ENCODE data around the gene HES7.
A peak's percentile ranks its signal among the peaks of the same experiment; 100 is the strongest.
"Not testable (repeated sequence)": the region's sequence is repeated elsewhere in the genome, so short reads cannot be mapped to it uniquely, and the experiment has no call there.

HES7 gene

DNA sequence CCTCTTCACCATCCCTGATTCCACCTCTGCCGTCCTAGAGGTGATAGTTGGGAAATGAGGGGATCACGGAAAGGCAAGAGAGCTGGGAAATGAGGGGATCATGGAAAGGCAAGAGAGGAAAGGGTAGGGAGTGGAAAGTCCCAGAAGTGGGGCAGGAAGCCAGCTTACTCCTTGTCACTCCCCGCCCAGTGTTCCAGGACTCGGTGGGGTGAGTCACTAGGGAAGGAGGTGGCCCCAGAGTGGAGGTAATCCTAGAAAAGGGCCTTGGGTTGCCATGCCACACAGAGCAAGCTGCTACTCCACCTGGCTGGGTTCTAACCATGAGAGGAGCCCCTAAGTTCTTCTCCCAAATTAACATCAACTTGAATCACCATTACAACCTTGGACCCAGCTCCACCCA is 20.4 kb downstream of the HES7 start:
- FAIRE-seq = no peak
- DNase-seq (ENCODE audit: low spot score) = no peak

DNA sequence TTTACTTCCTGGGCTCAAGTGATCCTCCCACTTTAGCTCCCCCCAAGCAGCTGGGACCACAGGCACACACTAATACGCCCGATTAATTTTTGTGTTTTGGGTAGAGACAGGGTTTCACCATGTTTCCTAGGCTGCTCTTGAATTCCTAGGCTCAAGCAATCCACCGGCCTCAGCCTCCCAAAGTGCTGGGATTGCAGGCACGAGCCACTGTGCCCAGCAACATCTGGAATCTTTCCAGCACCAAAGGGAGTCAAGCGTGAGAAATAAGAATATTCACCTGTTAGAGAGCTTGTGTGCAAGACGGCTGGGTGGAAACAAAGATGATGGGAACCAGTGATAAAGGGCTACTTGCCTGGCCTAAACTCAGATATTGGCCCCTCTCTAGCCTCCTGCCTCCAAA is 22.2 kb downstream of the HES7 start:
- DNase-seq (ENCODE audit: low spot score) (no peak), FAIRE-seq (no peak)

DNA sequence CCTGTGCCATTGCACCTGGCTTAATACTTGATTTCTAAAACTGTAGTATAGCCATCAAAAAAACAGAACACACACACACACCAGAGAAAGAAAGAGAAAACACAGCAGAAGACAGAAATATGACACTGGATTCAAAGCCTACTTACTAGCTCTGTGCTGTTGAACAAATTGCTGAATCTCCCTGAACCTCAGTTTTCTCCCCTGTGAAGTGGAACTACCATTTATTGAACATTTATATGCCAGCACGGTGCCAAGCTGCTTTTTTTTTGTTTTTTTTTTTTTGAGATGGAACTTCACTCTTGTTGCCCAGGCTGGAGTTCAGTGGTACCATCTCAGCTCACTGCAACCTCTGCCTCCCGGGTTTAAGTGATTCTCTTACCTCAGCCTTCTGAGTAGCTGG is 23.1 kb downstream of the HES7 start:
- FAIRE-seq (no peak), DNase-seq (ENCODE audit: low spot score) (no peak)

DNA sequence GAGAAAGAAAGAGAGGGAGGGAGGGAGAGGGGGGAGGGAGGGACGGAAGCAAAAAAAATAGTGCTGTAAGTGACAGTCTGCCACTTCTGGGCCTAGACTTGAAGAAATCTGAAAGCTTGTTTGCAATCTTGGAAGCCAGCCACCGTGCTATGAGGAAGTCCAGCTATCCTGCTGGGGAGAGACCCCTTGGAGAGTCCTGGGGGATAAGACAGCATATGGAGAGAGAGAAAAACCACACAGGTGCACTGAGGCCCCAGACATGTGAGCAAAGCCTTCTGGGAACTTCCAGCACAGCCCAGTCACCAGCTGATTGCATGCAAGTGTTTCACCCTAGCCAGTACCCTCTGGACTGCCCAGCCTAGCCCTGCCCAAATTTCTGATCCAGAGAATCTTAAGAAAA is 23.8 kb downstream of the HES7 start:
- DNase-seq (ENCODE audit: low spot score) = no peak
- FAIRE-seq = no peak

DNA sequence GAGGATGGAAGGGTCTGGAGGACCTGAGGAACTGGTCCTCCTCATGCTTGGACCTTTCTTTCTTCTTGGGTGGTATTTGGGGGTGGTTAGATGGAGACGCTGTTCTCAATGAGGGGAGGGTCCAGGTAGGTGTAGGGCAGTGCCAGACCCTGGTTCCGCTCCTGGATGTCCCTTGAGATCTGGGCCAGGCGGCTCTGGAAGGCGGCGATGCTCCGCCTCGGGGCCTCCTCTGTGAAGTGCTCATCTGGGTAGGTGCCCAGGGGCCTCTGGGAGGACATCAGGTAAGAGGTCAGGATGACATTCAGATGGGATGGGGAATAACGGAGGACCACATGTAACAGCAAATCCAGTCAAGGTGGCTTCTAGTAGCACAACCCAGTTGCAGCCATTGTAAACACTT is 27.4 kb downstream of the HES7 start:
- FAIRE-seq = no peak
- DNase-seq (ENCODE audit: low spot score) = no peak

DNA sequence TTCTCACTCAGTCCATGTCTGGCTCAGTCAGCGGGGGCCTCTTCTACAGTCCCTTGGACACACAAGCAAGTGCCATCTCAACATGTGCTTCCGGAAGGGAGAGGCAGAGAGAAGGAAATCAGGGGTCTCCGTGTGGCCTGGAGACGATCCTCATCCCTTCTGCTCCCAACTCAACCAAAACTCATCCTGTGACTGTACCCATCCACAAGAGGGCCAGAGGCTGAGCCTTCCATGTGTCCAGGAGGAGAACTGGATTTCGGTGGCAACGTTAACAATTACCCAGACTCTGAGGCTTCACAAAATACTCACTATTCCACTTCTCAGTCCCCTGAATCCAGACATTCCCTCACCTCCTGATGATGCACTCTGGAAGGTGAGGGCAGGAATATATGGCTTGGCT is 28.5 kb downstream of the HES7 start:
- DNase-seq (ENCODE audit: low spot score) = no peak
- FAIRE-seq = no peak

DNA sequence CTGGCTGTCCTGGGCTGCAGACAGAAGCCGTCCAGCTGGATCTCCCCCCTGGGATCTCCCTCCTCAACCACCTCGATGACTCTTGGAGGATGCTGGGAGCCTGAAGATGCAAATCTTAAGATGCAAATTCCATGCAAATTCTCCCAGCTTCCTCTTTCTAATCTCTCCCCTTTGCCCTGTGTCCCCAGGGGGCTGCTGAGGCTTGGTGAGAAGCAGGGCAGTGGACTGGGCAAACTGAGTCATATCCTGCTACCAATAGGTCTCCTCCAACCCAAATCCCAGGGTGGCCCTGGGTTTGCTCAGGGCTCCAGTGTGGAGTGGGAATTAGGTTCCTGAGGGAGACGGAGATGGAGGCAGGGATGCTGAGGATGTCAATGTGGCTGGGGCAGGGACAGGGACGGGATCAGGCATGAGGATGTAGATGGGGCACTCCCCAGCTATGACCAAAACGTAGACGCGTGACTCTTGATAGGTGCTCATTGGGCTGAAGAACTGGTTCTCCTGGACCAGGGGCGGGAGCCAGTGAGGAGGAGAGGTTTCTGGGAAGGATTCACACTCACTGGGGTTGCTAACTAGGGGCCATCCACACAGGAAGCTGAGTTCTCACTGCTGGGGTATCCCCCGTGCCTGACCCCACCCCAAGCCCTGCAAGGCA is 32.7 kb downstream of the HES7 start:
- no peak for FAIRE-seq

DNA sequence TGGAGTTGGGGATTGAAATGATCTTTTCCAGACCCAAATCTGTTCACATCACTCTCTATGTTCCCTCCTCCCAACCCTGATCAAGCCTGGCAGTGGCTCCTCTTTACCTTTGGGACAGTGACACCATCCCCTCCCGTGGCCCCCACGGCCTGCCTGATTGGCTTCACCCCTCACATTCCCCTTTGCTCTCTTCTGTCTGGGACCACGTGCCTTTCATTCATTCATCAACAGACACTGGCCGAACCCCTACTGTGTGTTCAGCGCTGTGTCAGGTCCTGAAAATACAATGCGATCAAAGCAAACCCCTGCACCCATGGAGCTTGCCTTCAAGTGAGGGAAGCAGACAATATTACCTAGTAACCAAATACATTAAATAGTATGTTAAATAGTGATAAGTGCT is 34.2 kb downstream of the HES7 start:
- DNase-seq (ENCODE audit: low spot score) = no peak
- FAIRE-seq = no peak

More for the DNA sequence above, 32.7 kb downstream of the HES7 start:
- no peak for DNase-seq (ENCODE audit: low spot score)

DNA sequence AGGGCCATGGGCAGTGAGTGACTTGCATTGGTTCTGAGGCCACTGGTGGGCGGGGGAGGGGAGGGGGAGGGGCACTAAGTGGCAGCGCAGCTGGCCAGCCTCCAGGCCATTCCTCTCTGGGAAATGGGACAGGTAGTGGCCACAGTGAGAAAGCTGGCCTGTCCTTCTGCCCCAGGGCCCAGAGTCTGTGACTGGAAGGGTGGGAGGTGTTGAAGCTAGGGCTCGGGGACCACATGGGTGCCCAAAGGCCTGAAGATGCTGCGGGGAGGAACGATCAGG is 36.0 kb downstream of the HES7 start:
- FAIRE-seq (no peak), DNase-seq (ENCODE audit: low spot score) (no peak)

DNA sequence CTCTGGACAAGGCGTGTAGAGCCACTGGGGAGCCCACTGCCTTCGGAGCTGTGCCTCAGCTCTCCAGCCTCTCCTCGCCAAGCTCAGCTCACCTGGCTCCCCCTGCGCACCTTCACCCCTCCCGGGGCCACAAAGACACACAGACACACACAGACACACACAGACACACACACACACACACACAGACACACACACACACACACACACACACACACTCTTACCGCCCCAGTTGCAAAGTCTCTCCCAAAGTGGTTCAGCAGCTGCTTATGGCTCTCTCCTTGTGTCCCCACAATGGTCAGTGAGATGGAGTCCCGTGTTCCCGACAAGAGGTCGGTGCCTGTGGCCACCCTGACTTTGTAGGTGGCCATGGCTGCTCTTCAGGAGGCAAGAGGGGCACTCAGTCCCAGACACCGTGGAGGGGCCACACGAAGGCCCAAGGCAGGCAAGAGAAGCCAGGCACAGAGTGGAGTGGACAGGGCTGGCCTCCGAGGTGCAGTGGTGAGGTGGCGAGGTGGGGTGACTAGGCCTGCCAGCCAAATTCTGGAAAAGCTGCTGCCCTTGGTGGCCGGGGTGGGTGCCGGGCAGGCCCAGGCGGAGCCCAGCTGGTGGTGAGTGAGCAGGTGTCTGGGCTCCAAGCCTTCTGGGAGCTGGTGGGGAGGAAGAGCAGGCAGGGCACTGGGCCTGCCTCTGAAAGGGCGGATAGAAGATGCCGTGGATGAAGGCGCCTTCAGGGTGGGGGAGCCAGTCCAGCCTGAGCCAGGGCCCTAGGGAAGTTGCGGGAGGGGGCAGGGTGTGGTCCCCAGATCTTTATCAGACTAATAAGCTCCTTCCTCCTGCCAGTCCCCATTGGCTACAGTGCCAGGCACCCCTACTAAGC is 36.6 kb downstream of the HES7 start, which contains the start of gene ALOX12B:
TSS of gene ALOX12B (minus strand) at position 642 of the 877 bp plus-strand sequence. CDS start at position 368, 274 bp downstream.
- FAIRE-seq (no peak), DNase-seq (ENCODE audit: low spot score) (no peak)

DNA sequence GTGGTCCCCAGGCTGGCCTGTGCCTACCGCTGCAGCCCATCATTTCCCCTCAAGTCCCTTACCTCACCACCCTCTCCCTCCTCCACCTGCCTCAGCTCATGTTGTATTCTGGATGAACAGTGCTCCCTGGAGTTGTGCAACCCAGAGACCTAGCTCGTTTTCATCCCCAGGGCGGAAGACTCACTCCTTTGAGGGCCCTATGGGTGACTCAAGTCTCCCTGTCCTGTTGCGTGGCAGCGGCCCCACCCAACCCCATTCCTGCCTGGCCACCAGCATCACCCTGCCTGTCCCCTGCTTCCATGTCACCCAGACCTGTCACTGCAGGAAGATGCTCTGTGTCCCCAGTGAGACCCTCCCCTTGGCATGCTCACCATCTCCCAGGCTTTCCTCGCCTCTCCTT is 39.7 kb downstream of the HES7 start:
- no peak for FAIRE-seq
- no peak for DNase-seq (ENCODE audit: low spot score)

DNA sequence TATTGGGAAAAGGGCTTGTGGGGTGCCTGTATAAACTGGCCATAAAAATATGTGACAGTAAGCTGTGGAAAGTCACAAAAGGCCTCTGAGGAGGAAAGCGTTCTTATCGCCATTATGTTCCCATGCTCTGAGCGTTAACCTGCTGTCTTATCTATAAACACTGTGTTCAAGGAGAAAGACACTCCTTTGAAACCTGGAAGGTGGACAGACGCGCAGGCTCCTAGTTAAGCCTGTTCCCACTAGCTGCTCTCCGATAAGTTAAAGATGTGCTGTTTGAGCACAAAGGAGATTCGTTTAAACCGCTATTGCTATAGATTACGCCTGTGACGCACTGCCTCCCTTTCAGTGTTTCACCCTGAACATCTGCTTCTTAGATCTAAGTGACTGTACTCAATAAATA is 41.6 kb downstream of the HES7 start:
- no peak for DNase-seq (ENCODE audit: low spot score)
- no peak for FAIRE-seq

DNA sequence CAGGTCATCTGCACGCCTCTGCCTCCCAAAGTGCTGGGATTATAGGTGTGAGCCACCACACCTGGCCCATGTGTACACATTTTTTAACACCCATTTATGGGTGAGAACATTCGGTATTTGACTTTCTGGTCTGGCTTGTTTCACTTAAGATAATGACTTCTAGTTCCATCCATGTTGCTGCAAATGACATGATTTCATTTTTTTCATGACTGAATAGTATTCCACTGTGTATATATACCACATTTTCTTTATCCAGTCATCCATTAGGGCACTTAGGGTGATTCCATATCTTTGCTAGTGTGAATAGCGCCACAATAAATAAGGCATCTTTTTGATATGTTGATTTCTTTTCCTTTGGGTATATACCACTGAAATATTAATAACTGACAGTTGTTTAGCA is 42.0 kb downstream of the HES7 start:
- no peak for DNase-seq (ENCODE audit: low spot score)
- FAIRE-seq = no peak

DNA sequence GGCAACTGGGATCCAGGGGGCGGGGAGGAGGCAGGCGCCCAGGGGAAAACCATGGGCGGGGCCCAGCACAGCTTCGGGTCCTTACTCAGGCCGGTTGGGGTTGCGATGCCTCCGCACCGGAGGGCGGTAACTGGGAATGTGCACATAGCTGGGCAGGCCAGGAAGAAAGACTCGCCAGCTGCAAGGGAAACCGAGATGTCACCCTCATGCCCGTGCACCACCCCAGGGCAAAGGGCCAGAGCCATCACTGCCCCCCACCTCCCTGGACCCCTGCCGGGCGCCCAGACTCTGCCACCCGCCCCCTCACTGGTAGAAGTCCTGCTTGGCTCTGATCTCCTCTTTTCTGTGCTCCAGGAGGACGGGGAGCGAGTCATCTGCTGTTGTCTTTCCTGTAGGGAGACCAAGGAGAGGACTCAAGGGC is 43.1 kb downstream of the HES7 start:
- FAIRE-seq (no peak), DNase-seq (ENCODE audit: low spot score) (no peak)

DNA sequence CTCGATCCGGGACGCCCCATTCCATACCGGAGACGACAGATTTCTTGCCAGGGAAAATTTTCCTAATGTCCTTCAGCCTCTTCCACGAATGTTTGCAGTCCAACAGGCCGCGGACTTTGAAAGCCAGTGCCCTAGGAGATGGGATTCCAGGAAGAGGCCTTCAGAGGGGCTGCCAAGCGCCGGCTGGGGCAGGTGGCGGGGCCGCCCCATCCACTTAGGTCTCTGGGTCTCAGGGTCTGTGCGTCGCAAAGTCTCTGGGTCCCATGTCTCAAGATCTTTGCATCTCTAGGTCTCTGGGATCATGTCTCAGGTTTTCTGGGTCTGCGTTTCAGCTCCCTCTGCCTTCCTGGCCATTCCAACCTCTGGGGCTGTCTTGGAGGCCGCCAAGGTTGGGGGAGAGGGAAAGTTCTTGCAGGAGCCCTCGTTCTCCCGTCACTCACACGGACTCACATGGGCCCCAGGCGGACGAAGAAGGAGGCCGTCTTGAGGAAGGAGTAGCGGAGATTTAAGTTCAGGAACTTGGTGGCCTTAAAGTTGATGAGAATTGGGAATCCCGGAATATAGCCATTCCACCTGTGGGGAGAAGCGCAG is 43.6 kb downstream of the HES7 start:
- FAIRE-seq = no peak
- DNase-seq (ENCODE audit: low spot score) = no peak

DNA sequence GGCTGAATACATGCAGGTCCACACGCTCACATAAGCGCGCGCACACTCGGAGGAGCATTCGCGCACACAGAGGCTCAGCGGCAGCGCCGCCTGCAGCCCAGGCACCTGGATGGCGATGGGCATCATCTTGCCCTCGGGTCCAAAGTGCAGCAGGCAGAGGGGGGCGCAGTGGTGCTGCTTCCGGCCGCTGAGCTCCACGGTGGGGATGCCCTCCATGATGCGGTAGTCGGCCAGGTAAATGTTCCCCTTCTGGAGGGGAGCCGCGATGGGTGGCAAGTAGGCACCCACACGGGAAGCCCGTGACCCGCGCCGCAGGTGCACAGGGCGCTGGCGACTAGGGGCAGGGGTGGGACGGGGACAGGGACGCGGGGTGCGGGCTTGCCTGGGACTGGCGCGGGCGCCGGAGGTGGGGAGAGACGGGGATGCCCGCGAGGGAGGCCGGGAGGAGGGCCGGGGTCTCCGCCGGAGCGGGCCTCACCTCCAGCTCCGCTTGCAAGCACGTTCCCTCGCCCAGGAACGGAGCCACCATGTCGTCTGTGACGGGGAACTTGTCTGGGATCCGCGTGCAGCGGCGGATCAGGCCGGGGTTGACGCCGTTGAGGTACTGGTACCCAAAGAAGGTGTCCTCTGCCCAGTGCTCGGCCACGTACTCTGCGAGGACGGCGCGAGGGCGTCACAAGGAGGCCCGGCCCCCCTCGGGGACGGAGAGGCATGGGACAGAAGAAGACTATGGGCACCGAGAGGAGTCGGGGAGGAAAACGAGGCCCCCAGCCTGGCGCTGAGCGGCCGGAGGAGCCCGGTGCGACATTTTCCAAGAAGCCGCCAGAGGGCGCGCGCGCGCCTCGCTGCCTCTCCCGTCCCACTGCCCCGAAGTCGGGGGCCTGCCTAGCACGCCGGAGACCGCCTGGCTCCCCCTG is 44.4 kb downstream of the HES7 start:
- peak; percentile 82 for DNase-seq (ENCODE audit: low spot score)
- peak; percentile 13 for FAIRE-seq

DNA sequence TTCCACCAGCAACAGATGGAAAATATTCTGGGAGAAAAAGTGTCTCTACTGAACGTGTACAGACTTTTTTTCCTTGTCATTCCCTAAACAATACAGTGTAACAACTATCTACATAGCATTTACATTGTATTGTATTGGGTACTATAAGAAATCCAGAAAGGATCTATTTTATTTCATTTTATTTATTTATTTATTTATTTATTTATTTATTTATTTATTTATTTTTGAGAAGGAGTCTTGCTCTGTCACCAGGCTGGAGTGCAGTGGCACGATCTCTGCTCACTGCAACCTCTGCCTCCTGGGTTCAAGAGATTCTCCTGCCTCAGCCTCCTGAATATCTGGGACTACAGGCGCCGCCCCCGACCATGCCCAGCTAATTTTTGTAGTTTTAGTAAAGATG is 46.0 kb downstream of the HES7 start:
- not testable (repeated sequence) for DNase-seq (ENCODE audit: low spot score); FAIRE-seq

DNA sequence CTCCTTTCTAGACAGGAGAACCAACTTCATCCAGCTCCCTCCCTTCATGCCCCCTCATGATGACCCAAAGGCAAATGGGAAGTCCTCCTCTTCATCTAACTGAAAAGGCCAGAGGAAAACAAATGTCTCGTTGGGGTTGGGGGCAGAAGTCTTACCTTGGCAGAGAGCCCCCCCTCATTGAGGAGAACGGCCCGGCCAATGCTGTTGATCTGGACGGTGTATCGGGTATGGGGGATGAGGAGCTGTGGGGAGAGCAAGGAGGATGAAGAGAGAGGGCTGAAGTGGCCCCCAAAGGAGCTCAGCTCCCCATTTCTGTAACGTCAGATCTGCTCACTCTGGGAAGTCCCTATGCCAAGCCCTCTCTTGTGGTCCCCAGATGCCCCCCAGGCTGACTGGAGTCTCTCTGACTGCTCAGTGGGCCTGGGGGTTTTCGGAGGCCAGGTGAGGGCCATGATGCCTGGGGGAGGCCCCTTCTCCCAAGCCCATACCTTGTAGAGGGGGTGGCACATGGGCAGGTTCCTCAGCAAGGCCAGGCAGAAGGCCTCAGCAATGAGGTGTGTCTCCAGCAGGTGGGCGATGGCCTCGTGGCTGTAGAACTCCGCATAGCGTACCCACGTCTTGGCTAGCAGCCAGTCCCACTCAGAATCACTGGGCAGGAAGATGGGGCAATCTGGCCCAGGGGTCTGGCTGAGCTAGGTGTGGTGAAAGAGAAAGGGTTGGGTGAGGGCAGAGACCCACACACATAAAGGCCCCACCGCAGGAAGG is 47.2 kb downstream of the HES7 start:
- no peak for FAIRE-seq
- DNase-seq (ENCODE audit: low spot score) = no peak

DNA sequence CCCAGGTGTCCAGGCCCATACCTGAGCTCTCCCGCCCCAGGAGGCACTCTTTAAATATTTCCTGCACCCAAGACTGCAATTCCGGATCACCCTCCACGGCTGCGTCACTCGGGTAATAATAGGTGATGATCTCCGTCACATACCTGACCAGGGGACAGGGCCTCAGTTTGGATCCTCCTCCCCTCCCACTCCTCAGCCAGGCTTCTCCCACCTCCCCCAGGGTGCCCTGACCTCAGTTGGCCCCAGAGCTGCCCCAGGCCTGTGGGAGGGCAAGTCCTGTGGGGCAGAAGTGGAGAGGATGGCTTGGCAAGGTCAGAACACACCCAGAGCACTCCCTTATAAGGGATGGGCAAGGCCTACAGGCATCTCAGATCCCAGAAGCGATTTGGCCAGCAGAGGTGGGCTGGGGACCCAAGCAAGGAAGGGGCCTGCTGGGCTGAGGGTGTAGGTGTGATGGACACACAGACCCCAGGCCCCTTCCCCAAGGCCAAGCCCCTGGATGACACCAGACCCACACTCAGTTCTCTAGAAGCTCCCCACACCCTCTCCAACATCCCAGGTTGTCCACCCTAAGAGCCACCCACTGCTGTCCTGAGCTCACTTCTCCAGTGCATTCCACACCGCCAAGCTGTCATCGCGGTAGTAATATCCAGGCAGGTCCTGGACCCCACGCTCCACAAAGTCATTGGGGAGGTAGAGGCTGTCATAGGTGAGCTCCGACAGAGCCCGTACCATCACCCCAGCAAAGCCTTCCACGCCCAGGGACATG is 48.1 kb downstream of the HES7 start:
- FAIRE-seq (no peak), DNase-seq (ENCODE audit: low spot score) (no peak)

DNA sequence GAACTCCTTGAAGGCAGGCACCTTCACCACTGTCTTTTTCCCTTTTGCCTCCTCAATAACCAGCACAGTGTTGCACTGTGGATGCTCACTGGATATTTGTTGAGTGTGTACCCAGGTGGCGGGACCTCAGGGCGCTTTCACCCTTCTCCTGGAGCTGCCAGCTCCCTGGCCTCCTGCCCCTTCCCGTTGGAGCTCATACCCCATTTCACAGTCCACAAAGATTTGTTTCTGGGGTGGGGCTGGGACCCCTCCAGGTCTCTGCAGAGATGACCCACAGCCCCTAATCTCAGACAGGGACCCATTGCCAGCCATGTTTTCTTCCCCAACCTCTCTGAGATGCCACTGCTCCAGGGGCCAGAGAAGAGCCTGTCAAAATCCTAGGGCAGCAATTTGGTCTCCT is 48.8 kb downstream of the HES7 start:
- no peak for FAIRE-seq
- no peak for DNase-seq (ENCODE audit: low spot score)

Data from urothelium cell line (cell line).